Activated naive CD4-positive, alpha-beta T cell treated with Interleukin-2 at 50 U/mL for 16 hours (primary cell): ENCODE results near the gene PLAAT2.
"Not testable (repeated sequence)": the region's sequence is repeated elsewhere in the genome, so short reads cannot be mapped to it uniquely, and the experiment has no call there.

Experiments used
- DNase-seq: peaks from one replicate; pipeline ENCODE4 v3.0.0-alpha.2; 2020

Gene PLAAT2

DNA sequence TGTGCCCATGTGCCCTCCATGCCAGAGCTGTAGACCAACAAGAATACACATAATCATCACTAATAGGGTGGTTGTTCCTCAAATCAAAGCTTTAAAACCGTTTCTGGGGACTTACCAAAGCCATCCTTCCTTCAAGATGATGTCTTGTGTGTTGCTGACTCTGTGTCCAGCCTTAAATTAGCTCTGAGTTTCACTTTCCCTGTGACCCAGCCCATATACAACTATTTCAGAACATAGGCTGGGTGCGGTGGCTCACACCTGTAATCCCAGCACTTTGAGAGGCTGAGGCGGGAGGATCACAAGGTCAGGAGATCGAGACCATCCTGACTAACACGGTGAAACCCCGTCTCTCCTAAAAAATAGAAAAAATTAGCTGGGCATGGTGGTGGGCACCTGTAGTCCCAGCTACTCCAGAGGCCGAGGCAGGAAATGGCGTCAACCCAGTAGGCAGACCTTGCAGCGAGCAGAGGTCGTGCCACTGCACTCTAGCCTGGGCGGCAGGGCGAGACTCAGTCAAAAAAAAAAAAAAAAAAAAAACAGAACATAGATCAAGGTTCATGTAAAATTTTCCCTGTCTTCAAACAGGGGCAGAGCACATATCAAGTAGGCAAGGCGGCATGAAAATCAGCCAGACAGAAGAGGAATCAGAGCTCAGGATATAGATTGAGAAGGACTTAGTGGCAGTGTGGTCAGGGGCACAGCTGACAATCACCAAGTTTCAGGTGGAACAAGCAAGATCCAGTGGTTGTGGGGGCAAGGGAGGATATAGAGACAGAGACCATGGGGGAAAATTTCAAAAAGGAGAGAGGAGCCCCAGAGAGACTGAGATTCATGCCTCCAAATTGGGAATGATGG, at the start of gene PLAAT2:
Gene PLAAT2 (minus strand): TSS at position 179 of the 855 bp plus-strand sequence. CDS start 55 bp downstream, at position 124.
- DNase-seq = no peak

DNA sequence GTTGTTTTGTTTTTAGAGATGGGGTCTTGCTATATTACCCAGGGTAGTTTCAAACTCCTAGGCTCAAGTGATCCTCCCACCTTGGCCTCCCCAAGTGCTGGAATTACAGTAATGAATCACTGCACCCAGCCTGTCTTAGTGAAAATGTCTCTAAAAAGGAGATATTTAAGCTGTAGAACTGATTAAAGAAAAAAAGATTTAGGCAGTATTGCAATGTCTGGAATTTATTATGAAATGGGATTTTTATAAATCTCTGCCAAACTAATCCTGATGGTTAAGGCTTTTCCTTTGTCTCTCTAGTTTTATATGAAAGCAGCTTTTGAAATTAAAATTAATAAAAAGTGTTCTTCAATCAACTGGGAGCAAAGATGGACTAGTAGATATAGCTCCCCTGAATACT, 49.0 kb upstream of the PLAAT2 start:
- DNase-seq = no peak

DNA sequence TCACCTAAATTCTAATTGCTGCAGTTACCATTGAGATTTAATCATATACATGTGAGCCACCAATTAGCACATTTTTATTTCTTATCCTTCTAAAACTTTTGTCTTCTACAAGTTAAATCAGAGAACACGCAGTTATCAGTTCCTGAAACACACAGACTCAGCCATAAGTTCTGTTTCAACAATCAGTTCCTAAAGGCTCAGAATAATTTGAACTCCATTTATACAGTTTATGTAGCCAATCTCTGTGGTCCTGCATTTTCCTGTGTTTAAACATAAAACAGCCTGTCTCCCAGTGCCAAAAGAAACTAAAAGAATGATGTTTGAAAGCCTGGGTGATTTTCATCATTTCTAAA, 48.2 kb upstream of the PLAAT2 start:
- DNase-seq = no peak

DNA sequence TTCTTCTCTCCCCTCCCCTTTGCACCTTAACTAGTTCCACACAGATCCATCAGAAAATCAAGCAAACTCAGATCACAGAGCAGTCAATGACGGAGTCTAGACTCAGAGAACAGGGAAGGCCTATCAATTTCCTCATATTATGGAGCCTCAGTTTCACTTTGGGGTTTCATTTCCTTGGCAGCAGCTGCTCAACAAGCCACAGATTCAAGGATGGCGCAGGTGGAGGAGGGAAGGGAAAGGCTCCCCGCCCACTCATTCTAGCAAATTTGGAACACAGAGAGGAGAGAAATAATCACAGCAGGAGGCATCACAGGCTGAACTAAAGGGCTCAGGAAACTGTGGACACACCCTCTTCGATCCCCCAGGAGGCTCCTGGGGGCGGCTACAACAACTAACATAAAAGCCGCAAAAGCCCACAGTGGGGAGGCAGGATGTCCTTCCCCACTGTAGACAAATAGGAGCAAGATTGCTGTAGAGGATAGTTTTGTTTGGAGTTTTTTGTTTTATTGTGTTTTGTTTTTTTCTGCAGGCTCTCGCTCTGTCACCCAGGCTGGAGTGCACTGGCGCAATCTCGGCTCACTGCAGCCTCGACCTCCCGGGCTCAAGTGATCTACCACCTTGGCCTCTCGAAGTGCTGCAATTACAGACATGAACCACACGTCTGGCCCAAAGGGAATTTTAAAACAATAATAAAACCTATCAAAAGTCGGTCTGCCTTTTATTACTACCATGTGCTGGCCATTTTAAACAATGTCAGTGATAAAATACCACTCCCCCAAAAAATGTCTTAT, 47.6 kb upstream of the PLAAT2 start:
- no peak for DNase-seq

DNA sequence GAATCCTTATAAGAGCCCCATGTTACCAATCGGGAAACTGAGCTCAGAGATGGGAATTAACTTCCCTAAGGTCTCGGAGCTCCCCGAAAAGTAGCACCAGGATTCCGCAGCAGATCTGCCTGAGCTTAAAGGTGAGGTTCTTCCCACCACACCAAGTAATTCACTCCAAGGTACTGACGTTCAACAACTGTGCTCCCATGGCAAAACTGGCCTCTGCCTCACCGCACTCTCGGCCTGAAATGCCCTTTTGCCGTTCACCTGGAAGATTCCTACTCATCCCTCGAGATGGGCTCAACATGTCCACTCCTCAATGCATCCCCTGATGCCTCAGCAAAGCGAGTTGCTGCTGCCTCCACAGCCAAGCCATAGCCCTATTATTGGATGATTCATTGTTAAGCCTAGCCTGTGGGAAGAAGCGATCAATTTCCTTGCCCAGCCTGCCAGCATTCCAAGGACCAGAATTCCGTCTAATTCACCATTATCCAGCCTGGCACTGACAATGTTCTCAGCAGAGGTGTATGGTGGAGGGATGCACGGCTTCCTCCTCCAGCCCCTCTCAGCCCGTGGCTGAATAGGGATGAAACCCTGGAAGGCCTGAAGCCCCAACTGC, 46.9 kb upstream of the PLAAT2 start:
- DNase-seq = no peak

DNA sequence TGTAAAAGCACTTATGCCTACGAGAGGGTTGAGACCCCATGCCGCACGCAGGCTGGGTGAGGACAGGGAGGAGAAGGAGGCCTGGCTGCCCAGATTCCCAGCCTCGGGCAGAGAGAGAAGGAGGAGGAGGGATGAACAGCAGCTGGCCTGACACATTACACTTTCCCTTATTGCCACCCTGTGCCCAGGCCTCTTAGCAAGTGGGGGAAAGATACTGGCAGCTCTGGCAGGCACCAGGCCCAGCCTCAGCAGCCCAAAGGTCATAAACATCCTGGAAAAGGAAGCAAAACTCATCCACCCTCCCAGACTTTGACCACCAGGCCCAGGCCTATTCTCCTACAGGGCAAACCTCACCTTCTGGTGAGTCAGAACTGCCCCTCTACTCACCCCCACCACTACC, 46.4 kb upstream of the PLAAT2 start:
- no peak for DNase-seq

DNA sequence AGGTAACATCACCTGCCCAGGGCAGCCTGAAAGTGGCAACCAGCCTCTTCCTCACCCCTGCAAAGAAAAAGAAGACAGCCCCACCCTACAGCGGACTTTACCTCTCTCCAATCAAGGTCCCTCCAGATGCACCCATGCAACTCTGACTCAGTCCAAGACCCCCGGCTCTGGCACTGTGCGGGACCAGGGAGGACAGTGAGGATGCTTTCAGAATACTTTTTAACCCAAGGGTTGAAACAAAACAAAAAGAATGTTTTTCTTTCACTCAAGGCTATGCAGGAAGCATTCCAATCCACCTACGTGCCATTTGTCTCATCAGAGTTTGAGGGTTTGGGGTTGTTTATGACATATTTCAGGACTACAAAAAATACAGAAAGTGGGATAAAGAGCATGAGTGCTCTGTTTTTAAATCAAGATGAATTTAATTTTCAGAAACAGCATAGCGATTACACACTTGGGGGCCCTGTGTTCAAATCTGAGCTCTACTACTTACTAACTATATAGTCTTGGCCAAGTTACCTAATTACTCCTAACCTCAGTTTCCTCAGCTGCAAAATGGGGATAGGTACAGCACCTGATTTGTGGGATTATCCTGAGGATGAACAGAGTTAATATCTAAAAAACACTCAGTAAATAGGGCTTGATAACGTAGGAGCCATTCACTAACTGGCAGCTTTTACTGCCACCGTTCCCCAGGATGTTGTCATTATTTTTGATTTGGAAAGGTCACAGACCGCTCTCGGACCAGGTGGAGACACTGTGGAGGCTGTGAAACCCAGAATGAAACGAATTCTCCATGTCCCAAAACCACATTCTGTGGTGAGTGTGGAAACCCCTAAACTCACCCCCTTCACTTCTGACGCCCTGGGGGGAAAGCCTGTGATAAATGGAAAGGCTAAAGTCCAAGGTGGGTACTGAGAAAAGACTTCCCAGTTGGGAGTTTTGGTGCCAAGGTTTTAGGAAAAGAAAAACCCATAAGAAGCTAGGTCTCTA, 45.5 kb upstream of the PLAAT2 start:
- DNase-seq = no peak

DNA sequence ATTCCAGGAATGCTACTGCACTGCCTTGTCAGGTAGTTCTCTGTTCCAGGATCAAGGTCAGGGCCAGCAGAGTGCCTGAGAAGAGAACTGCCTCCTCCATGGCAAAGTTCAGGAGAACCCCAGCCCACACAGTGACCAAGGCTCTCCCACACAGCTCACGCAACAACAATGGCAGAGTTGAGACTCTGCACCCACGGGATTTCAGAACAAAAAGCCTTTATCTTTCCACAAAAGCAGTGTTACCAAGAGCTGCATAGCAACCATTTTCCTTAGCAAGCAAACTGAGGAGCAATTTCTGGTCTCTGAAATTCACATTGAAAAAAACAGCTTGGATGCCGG, 40.0 kb upstream of the PLAAT2 start:
- no peak for DNase-seq

DNA sequence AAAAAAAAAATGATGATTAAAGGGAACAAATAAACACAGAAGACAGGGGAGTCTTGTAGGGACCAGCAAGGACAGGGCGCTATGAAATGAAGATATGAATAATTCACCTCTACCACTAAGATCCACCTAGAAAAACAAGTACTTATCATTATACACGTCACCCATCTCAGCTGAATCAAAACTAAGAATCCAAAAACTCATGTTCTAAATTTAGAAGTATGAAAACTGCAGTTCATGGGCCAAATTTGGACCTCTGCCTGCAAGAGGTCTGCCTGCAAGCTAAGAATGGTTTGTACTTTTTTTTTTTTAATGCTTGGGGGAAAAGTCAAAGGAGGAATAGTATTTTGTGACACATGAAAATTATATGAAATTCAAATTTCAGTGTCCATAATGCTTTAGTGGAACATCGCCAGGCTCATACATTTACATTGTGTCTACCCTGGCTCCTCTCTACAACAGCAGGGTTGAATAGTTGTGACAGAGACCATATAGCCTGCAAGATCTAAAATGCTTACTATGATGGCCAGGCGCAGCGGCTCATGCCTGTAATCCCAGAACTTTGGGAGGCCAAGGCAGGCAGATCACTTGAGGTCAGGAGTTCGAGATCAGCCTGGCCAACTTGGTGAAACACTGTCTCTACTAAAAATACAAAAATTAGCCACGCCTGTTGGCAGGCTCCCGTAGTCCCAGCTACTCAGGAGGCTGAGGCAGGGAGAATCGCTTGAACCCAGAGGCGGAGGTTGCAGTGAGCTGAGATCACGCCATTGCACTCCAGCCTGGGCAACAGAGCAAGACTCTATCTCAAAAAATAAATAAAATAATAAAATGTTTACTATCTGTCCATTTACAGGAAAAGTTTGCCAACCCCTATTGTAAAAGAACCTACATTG, 39.4 kb upstream of the PLAAT2 start:
- not testable (repeated sequence) for DNase-seq

DNA sequence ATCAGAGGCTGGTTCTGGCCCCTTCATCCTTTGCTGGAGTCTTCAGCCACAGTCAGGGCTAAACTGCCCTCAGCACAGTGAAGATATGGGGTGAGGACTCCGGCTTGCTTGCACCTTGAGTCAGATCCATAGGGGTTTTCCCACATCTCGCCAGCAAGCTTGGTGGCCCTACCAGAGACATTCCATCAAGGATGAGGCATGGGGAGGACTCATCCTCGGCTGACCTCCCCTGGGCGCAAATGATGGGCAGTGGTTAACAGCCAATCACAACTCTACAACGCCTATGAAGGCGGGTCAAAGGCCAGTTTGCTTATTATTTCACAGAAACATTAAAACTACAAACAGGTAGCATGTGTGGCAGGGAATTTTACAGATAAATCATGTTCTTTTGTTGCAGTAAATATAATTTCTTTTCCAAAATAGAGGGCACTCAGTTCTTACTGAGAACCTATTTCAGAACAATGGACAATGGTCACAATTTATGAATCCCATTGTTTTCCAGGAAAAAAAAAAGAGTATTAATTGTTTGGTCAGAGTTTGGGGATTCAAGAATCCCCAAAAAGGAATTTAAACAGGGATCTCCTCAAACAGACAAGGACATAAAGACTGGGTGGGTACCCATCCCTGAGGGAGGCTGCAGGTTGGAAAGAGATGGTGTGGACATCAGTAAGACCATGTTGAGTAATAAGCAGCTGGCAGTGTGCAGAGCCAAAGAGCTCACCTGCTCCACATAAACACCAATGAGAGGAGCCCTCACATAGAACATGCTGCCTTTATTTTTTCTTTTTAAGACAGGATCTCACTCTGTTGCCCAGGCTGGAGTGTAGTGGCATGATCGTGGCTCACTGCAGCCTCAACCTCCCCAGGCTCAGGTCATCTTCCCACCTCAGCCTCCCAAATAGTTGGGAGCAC, 36.3 kb upstream of the PLAAT2 start:
- no peak for DNase-seq

DNA sequence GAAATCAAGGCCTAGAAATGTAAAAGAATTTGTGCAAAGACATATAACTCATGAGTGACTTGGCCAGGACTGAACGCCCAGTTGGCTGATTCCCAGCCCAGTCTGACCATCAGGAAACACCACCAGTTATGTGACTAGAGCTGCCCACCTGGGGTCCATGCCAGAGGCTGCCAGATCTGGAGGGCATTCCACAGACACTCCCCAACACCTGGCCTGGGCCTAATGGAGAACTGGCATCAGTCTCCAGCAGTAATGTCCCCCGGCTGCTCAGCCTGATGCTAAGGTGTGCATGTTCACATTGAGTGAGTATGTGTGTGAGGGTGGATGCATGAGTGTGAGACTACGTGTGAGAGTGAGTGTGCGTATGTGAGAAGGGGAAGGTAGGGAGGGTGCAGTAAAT, 35.4 kb upstream of the PLAAT2 start:
- DNase-seq = no peak

DNA sequence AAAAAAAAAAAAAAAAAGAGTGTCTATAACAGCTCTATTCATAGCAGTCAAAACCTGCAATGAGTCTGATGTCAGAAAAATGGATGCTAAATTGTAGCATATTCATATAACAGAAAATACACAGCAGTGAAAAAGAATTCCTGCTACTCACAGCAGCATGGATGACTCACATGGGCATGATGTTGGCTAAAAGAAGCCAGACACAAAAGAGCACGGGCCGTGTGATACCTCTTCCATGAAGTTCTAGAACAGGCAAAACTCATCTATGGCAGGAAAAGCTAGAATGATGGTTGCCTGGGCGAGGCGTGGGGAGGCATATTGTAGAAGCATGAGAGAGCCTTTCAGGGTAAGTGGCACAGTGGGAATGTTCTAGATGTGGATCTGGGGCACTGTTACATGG, 32.1 kb upstream of the PLAAT2 start:
- no peak for DNase-seq

DNA sequence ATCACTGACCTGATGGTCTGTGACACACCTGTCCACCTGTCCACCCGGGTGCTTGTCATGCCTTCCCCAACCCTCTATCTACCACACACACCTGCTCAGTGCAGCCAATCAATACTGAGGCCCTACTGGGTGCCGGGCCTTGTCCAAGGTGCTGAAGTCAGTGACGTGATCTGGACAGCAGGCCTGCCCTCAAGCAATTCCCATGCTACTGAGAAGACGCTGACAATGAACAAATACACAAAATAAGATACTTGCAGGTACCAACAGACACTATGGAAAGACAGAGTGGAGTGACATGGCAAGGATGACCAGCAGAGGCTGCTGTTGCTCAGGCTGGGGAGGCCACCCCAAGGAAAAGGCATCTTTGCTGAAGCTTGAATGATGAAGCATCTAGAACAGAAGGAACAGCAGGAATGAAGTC, 29.8 kb upstream of the PLAAT2 start:
- DNase-seq = no peak

DNA sequence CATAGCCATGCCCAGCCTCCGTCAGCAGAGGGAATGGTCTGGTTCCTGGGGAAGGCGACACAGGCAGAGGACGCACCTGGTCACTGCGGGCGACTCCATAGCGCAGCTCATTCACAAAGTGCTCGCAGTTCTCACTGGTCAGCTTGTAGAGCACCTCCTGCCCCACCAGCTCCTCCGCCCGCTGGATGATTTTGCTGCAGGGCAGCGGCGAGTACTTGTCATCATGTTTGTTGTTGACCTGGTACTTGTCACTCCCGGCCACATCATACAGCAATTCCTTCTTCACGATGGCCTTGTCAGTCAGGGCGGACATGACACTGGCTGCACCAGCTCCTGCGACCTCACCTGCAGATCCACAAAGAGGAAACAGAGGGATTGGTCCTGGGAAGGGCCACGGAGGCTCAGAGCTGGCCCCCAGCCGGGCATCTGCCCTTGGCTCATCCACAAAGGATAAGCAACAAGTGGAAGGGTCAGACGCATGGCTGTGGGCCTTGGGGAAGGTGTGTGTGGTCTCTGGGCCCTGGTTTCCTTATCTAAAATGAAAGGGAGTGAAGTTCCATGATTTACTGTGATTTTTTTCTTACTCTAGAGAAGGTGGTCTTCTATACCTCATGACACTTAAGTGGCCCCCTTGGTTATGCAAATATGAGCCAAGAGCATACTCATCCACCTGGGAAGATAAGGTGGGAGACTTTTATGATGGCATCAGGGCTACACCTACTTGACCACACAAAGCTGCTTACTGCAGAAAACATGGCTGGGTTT, 27.0 kb upstream of the PLAAT2 start:
- no peak for DNase-seq

DNA sequence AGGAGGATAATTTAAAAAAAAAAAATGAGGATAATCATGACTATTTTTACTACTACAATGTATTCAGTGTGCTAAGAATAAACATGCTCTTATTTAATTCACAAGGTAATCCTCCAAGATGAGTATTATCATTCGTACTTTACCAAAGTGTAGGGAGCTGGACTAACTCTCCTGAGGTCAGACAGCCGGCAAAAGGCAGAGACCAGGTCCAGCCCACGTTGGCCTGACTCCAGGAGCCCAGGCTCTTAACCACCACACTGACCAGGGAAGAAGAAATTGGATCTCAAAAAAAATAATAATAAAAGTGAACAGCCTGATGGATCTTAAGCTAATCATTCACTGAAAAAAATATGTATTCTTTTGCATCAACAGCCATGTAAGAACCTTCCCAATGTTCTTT, 25.8 kb upstream of the PLAAT2 start:
- DNase-seq = no peak

DNA sequence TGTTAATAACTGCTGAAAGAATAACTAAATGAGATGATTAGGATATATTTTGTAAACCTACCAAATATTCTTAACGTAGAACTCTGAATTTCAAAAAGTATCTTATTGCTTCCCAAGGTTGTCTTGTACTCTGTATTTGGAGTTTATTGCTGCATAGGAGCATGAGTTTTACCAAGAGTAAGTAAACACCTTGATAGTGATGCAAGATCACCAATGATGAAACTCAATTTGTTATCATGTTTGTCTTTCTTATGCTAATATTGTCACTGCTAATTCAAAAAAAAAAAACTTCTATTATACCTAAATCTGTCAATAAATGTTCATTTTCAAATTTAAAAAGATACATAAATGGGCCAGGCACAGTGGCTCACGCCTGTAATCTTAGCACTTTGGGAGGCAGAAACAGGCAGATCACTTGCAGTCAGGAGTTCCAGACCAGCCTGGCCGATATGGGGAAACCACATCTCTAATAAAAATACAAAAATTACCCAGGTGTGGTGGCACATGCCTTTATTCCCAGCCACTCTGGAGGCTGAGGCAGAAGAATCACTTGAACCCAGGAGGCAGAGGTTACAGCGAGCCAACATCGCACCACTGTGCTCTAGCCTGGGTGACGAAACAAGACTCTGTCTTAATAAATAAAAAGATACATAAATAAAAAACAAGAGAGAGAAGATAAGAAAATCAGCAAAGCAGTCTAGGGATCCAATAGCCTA, 23.4 kb upstream of the PLAAT2 start:
- no peak for DNase-seq

DNA sequence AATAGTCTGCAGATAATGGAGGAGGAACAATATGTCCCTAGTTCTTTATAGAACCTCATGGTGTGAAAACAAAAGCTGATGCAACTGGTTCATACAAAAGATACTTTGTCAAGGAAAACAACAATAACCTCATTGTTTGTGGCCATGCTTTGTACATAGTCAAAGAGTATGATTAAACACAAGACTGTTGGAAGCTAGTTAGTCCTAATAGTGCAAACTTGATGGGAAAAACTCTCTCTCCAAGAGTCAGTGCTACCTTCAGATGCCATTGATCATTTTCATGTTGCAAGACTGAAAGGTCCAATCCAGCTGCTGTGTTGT, 20.1 kb upstream of the PLAAT2 start:
- DNase-seq = no peak

DNA sequence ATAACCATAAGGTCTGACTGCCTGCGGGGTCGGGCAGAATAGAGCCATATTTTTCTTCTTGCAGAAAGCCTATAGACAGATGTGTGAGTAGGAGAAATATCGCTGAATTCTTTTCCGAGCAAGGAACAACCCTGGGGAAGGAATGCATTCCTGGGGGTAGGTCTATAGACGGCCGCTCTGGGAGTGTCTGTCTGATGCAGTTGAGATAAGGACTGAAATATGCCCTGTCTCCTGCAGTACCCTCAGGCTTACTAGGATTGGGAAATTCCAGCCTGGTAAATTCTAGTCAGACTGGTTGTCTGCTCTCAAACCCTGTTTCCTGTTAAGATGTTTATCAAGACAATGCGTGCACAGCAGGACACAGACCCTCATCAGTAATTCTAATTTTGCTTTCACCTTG, 18.0 kb upstream of the PLAAT2 start:
- DNase-seq = not testable (repeated sequence)

DNA sequence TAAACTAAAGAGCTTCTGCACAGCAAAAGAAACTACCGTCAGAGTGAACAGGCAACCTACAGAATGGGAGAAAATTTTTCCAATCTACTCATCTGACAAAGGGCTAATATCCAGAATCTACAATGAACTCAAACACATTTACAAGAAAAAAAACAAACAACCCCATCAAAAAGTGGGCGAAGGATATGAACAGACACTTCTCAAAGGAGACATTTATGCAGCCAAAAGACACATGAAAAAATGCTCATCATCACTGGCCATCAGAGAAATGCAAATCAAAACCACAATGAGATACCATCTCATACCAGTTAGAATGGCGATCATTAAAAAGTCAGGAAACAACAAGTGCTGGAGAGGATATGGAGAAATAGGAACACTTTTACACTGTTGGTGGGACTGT, 15.7 kb upstream of the PLAAT2 start:
- not testable (repeated sequence) for DNase-seq
